ENCODE results near the gene TPD52L1. TPM values are rescaled to one million over a fixed set of nuclear protein-coding genes. Genes with fewer than 3 reads are reported as not detected.

Gene TPD52L1
- total and polyA plus RNA-seq, 2 donors (not counting 1 experiment from before 2014, with no cell fraction given), result not detected

- WGBS (ENCODE audit: insufficient coverage), result 85% methylated on average over 4 of the region's 6 CpGs
- H3K9ac ChIP-seq (ENCODE audit: low read length), result no peak overlapping the region
Measured at GRCh38 chr6:125228981-125229479, 75.5 kb downstream of the TPD52L1 start.

GRCh38 chr6:125230674-125231073 is 77.1 kb downstream of the TPD52L1 start:
- no peaks in the 10 kb centered on the region for H3K36me3 ChIP-seq (replicated peaks in 1 of 2; ENCODE audit: control extremely low read depth in 1 of 2, control insufficient read depth in 1 of 2, extremely low read depth in 1 of 2, insufficient read depth in 2 of 2, low read length in 1 of 2)
- intact Hi-C loops (cut with micrococcal nuclease), result no loop called here
- no CpG with 5 or more reads among the region's 3 CpGs for WGBS (ENCODE audit: insufficient coverage)
- H2AFZ ChIP-seq (ENCODE audit: insufficient read depth, low read depth, low read length, poor library complexity, severe bottlenecking), result no peak overlapping the region
- Mint-ChIP-seq H3K9me3 (ENCODE audit: insufficient read depth) (no peaks in the 10 kb centered on the region), H3K27me3 (no peaks in the 10 kb centered on the region), H3K4me1 (no peaks in the 10 kb centered on the region), H3K4me3 (no peak overlapping the region), H3K27ac (no peak overlapping the region)
- ChIA-PET POLR2A (no interaction called here), CTCF (interaction anchor here (1.6 kb wide), 1 partner anchor 76 kb away, joined by 3 read pairs; the partner anchor contains the start of gene TPD52L1)
- H3K27me3 ChIP-seq (replicated peaks in 1 of 4; ENCODE audit: control extremely low read depth in 1 of 4, control insufficient read depth in 3 of 4, insufficient read depth in 4 of 4, low read length in 3 of 4), result peaks cover 0 to 6% (median 0%) of the 10 kb centered on the region in 4 experiments
- no peak overlapping the region for H3K27ac ChIP-seq (ENCODE audit: low read length in 2 of 2)
- no peaks in the 10 kb centered on the region for H4K20me1 ChIP-seq (ENCODE audit: control insufficient read depth, insufficient read depth, low read length, poor library complexity, severe bottlenecking)
- TF ChIP-seq, protein P1, sequence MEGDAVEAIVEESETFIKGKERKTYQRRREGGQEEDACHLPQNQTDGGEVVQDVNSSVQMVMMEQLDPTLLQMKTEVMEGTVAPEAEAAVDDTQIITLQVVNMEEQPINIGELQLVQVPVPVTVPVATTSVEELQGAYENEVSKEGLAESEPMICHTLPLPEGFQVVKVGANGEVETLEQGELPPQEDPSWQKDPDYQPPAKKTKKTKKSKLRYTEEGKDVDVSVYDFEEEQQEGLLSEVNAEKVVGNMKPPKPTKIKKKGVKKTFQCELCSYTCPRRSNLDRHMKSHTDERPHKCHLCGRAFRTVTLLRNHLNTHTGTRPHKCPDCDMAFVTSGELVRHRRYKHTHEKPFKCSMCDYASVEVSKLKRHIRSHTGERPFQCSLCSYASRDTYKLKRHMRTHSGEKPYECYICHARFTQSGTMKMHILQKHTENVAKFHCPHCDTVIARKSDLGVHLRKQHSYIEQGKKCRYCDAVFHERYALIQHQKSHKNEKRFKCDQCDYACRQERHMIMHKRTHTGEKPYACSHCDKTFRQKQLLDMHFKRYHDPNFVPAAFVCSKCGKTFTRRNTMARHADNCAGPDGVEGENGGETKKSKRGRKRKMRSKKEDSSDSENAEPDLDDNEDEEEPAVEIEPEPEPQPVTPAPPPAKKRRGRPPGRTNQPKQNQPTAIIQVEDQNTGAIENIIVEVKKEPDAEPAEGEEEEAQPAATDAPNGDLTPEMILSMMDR (IDR thresholded peaks at IDR 0.05), result no peak
- no peak for TF ChIP-seq EZH2 (IDR thresholded peaks at IDR 0.05; ENCODE audit: borderline replicate concordance, insufficient read depth, low read depth, low read length, poor library complexity, severe bottlenecking)
- H3K4me3 ChIP-seq (ENCODE audit: control extremely low read depth in 1 of 5, extremely low read depth in 1 of 5, insufficient read depth in 1 of 5, low read depth in 2 of 5, low read length in 4 of 5), result no peak overlapping the region
- no peaks in the 10 kb centered on the region for H3K9me3 ChIP-seq (ENCODE audit: control extremely low read depth in 1 of 3, control insufficient read depth in 2 of 3, insufficient read depth in 1 of 3, low read length in 2 of 3)
- no peak overlapping the region for H3K9ac ChIP-seq (ENCODE audit: low read length)
- ATAC-seq (ENCODE audit: low read depth), result no peak
- no peak overlapping the region for H3K4me2 ChIP-seq (replicated peaks; ENCODE audit: low read depth, low read length, poor library complexity, severe bottlenecking)
- H3K79me2 ChIP-seq (ENCODE audit: control insufficient read depth, insufficient read depth, low read length), result no peaks in the 10 kb centered on the region
- no peak for DNase-seq
- H3K4me1 ChIP-seq (ENCODE audit: control insufficient read depth in 2 of 2, insufficient read depth in 2 of 2, low read length in 2 of 2), result no peaks in the 10 kb centered on the region

More at GRCh38 chr6:125228981-125229479, 75.5 kb downstream of the TPD52L1 start:
- ChIA-PET POLR2A (interaction anchor here (0.6 kb wide), 1 partner anchor 23 kb away, joined by 3 read pairs; no protein-coding TSS in a partner anchor), CTCF (no interaction called here)
- no peak for DNase-seq
- no peaks in the 10 kb centered on the region for H4K20me1 ChIP-seq (ENCODE audit: control insufficient read depth, insufficient read depth, low read length, poor library complexity, severe bottlenecking)
- Mint-ChIP-seq H3K27me3 (no peaks in the 10 kb centered on the region), H3K4me1 (no peaks in the 10 kb centered on the region), H3K27ac (no peak overlapping the region), H3K4me3 (no peak overlapping the region), H3K9me3 (ENCODE audit: insufficient read depth) (no peaks in the 10 kb centered on the region)
- H3K4me1 ChIP-seq (ENCODE audit: control insufficient read depth in 2 of 2, insufficient read depth in 2 of 2, low read length in 2 of 2), result no peaks in the 10 kb centered on the region
- H3K27ac ChIP-seq (ENCODE audit: low read length in 2 of 2), result no peak overlapping the region
- H3K79me2 ChIP-seq (ENCODE audit: control insufficient read depth, insufficient read depth, low read length), result no peaks in the 10 kb centered on the region
- ATAC-seq (ENCODE audit: low read depth), result no peak
- intact Hi-C loops (cut with micrococcal nuclease), result no loop called here
- H3K36me3 ChIP-seq (replicated peaks in 1 of 2; ENCODE audit: control extremely low read depth in 1 of 2, control insufficient read depth in 1 of 2, extremely low read depth in 1 of 2, insufficient read depth in 2 of 2, low read length in 1 of 2), result no peaks in the 10 kb centered on the region
- TF ChIP-seq EZH2 (IDR thresholded peaks at IDR 0.05; ENCODE audit: borderline replicate concordance, insufficient read depth, low read depth, low read length, poor library complexity, severe bottlenecking), result no peak
- TF ChIP-seq, protein P1 (IDR thresholded peaks at IDR 0.05), result no peak
- peaks cover 0 to 6% (median 0%) of the 10 kb centered on the region in 4 experiments for H3K27me3 ChIP-seq (replicated peaks in 1 of 4; ENCODE audit: control extremely low read depth in 1 of 4, control insufficient read depth in 3 of 4, insufficient read depth in 4 of 4, low read length in 3 of 4)
- H3K4me3 ChIP-seq (ENCODE audit: control extremely low read depth in 1 of 5, extremely low read depth in 1 of 5, insufficient read depth in 1 of 5, low read depth in 2 of 5, low read length in 4 of 5), result no peak overlapping the region
- no peak overlapping the region for H2AFZ ChIP-seq (ENCODE audit: insufficient read depth, low read depth, low read length, poor library complexity, severe bottlenecking)
- no peak overlapping the region for H3K4me2 ChIP-seq (replicated peaks; ENCODE audit: low read depth, low read length, poor library complexity, severe bottlenecking)
- H3K9me3 ChIP-seq (ENCODE audit: control extremely low read depth in 1 of 3, control insufficient read depth in 2 of 3, insufficient read depth in 1 of 3, low read length in 2 of 3), result no peaks in the 10 kb centered on the region
